Stimulated activated CD8-positive, alpha-beta memory T cell treated with anti-CD3 and anti-CD28 coated beads, Interleukin-7, amount 100 ng/mL, for 4 hours (primary cell): ENCODE data around the gene ERBB4.
"Not testable (repeated sequence)": the region's sequence is repeated elsewhere in the genome, so short reads cannot be mapped to it uniquely, and the experiment has no call there.

Experiments used
- DNase-seq, 2 donors: peaks; one replicate each; pipeline ENCODE4 v3.0.0-alpha.2; 2020; ENCODE audit warnings: low read depth in 2 of 2

Gene ERBB4

DNA sequence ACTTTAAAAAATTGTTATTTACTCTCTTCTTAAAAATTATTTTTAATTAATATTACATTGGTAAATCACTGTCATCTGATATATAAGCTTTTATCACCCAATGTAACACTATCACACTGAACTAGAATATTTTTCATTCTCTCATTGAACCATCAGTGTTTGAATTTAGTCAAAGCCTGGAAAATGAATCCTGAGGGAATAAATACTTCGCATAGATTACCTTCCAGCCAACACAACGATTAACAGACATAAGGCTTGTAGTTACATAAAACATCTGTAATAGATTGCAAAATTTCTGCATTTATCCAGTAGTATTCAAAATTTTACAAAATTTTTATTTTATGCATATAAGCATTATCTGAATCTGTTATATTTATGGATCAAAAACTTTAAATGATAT, 314.9 kb downstream of the ERBB4 start:
- DNase-seq = no peak

DNA sequence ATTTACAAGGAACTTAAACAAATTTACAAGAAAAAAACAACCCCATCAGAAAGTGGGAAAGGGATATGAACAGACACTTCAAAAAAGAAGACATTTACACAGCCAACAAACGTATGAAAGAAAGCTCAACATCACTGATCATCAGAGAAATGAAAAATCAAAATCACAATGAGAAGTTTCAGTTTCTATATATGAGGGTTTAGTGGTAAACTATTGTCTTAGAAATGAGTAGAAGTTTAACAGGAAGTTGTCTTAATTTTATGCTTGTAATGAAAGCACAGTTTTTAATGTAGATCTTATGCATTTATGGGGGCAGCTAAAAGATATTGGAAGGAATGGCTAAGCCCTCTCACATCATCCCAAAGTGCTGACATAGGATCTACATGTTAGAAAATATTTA, 325.4 kb downstream of the ERBB4 start:
- no peak for DNase-seq

DNA sequence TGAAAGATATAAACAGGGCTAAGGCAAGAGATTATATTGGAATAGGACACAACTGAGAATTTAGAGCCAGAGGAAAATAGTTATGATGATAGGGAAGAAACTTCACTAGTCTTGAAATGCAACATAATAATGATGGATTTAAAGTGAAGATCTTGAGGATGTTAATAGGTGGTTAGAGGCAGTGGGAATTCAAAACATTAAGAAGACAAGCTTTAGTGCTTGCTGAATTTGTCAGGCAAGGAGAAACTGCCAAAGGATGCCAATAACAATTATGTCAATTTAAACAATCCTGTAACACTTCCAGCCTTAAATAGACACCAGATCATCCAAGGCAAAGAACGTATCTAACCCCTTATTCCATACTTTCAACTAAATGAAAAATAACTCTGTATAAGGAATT, 330.1 kb downstream of the ERBB4 start:
- DNase-seq = no peak

DNA sequence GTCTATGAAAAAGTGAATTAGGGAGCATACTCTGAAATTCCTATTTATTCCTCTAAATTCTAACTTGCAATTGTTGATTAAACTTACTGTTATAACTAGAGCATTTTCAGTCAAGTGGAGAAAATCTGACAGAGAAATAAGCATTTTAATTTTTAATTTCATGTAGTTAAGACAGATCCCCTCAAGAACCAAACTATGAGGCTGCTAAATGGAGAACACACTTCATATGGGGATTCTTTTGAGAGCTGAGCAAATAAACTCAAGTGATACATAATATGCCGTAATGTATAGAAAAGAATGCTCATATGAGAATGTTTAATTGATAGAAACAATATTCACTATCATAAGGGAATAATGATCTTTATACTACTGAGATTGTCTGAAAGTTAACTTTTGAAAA, 340.8 kb downstream of the ERBB4 start:
- no peak for DNase-seq

DNA sequence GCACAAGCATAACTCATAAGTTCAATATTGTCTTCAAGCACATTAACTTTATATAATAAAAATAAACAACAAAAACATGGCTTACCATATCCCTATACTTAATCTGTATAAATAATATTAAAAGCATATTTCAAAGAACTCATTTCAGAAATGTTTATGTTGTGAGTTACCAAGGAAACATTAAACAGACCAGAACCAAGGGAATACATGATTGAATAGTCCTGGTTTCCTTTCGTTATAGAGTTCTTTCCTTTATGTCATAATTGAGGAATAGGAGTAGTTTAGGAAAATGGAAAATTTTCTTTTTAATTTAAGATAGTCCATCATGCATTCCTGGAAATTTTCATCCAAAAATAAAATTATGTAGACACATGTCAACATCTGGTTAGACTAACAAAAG, 343.0 kb downstream of the ERBB4 start:
- DNase-seq = no peak

DNA sequence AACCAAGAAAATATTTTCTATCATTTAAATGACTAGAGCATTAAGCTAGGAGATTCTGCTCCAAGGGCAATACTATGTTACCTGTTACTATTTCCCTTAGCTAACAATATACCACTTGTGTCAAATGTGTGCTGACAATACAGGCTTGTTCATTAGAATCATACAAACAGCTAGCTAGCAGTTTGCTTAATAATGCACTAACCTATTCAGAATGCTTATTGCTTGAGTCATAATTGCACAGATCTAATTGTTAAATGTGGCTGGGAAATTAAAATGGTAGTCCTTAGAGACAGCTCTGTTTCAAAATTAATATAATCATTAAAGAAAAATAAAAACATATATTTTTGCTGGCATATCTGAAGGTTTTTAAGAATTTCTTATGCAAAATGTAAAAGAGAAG, 344.2 kb downstream of the ERBB4 start:
- DNase-seq = no peak

DNA sequence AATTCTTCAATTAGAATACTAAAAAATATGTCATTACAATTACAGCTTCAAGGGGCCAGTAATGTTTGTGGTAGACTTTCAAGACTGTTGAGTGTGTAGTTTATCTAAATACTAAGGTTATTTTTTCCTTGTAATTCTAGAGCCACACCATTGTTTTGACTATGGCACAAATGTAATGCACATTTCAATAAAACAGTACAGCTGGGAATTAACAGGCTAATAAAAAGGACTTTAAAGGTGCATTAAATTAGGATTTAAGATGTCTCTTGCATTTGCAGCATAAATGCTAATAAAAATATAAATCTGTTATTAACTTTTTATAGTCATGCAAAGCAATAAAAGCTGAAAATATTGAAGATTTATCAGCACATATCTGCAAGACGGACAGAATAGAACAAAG, 344.8 kb downstream of the ERBB4 start:
- no peak for DNase-seq

DNA sequence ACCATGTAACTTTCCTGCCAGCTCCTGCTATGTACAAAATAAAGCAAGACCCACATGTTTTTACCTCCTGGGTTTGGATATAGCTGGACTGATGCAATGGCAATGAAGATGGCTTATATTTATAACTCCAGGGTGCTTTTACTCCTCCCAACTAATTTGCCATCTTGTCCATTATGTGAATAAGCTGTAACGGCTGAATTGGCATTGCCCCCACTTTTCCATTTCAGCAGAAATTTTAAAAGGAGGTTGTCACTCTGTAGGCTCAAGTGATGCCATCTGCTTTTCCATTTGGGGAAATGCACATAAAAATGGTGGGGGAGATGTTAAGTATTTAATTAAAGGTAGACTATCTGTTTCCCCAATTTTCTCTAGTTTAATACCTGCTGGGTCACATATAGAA, 345.5 kb downstream of the ERBB4 start:
- DNase-seq = no peak

DNA sequence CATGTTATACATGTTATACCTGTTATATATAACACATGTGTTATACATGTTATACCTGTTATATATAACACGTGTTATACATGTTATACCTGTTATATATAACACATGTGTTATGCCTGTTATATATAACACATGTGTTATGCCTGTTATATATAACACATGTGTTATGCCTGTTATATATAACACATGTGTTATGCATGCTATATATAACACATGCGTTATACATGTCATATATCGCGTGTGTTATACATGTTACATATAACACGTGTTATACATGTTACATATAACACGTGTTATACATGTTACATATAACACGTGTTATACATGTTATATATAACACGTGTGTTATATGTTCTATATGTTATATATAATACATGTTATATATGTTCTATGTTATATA, 347.2 kb downstream of the ERBB4 start:
- DNase-seq = not testable (repeated sequence)

DNA sequence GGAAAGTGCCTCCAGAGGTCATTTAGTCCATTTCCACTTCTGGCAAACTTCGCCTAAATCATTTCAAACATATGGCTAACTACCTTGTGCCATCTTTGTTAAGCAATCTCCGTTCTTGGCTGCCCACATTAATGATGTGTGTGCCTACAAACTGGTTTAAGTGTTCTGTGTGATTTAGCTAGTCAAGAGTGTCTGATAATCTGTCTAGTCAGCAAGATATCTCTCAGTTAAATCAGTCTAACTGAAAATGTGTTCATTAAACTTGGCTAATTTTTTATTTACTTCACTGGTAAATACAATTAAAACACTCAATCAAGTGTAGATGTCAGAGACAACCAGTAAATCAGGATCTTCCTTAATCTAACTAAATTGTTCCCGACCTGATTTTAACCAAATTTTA, 352.4 kb downstream of the ERBB4 start:
- no peak for DNase-seq

DNA sequence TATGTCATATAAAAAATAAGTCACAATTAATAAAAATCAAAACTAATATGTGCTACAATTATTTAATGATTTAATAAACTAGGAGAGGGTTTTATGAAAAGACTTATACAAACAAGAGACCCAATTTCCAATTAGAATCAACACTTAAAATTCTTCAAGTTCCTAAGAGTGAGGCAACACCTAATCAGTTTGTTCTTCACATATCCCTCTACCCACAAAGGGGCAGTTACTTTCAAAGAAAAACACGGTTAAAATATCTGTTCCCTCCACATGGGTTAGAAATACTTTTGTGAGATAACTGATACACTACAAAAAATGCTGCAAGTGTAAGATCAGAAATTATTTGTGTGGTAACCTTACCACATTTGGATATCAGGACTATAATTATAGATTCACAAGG, 357.0 kb downstream of the ERBB4 start:
- DNase-seq = no peak

DNA sequence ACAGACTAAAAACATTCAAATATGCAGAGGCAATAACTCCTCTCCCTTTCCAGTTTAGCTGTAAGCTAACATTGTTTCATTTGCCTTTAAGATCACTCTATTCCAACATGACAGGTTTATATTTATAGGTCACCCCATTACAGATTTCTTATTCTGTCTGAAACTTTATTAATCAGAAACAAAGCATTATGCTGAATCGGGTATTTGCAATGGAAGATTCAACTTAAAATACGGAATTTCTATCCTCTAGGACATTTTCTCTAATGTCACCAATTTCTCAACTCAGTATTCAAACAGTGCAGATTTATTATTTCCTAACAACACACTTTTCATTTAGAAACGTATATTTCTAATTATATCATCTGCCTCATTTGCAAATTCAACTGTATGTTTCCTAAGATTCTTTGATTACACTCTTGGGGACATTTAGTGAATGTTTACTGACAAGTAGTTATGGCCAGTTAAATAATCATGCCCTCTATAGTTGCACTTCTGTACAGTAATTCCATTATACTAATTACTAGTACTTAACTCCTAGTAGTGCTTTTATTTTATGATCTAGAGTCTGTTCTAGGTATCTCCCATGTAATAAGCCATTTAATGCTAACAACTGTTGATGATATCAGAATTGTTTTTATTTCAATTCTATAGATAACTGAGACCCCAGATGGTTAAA, 358.1 kb downstream of the ERBB4 start:
- DNase-seq = no peak

DNA sequence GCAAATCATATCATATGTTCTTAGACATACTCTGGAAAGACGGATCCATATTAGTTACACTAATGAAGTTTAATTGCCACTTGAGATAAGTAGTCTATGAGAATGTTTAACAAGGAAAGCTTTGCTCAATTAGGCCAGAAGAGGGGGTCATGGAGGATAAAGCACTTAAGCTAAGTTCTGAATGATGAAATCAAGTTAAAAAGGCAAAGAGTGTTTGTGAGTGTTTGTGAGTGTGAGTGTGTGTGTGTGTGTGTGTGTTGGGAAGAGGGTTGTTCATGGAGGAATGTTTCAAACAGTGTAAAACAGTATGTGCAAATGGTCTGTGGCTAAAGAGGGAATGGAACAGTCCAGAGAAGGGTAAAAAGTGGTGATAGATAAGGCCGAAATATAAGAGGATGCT, 360.9 kb downstream of the ERBB4 start:
- no peak for DNase-seq

DNA sequence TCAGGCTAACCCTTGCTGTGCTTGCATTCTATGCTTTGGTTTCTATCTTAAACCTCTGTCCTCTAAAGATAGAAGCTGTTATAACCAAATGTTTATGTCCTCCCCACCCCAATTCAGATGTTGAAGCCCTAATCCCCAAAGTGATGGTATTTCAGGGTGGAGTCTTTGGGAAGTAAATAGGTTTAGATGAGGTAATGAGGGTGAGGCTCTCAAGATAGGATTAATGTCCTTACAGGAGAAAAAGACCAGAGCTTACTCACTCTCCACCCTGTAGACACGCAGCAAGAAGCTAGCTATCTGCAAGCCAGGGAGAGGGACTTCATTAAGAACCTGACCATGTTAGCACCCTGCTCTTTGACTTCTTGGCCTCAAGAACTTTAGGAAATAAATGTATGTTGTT, 362.5 kb downstream of the ERBB4 start:
- no peak for DNase-seq

DNA sequence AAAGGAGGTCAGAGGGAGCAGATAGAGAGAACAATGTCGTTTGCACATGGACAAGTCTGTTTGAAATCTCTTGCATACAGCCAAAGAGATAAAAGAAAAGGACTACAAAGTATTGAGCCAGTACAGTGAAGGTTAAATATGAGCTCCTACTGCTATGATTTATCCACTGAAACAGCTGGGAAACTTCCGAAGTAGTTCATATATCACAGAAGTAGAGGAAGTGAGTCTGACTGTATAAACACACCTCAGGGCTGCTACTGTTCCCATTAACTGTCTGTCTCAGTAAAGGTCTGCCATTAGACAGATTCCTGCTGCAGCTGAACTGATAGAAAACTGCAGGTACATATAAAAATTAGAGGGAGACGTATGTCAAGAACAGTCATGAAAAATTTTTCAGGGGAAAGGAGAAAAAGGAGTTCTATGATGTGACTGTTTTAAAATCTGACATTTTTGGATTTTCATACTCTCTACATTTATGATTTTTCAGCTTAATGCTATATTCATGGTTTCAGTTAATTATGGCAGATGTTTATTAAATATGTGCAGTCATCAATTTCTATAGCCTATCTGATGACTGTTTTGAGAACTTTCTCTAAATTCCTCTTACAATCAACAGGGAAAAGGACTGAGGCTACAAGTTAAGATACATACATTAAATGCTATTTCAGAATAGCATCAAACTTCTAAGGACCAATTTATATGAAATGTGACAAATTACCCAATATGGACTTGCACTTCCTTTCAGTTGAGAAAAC, 364.7 kb downstream of the ERBB4 start:
- DNase-seq = no peak

DNA sequence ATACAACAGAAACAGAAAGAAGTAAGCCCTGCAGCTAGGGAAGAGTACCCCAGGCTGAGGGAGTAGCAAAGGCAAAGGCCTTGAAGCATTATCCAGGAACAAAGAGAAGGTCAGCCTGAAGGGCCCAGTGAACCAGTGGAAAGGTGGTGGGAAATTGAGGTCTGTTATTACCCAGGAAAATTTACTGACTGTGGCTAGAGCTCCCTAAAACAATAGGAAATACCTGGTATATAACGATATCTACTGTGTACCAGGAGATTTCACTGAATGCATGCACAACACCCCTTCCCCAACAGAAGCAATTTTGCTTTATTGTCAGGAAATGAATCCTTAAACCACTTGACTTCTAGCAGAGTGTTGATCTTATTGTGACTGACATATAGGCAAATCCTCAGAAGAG, 365.3 kb downstream of the ERBB4 start:
- DNase-seq = no peak

DNA sequence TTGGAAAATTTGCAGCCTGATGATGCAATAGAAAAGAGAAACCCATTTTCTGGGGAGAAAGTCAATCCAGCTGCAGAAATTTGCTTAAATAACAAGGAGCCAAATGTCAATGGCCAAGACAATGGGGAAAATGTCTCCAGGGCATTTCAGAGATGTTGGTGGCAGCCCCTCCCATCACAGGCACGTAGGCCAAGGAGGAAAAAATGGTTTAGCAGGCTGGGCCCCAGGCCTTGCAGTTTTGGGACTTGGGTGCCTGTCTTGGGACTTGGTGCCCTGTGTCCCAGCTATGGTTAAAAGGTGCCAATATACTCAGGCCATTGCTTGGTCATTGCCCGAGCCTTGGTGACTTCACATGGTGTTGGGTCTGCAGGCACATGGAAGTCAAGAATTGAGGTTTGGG, 368.2 kb downstream of the ERBB4 start:
- DNase-seq = no peak

DNA sequence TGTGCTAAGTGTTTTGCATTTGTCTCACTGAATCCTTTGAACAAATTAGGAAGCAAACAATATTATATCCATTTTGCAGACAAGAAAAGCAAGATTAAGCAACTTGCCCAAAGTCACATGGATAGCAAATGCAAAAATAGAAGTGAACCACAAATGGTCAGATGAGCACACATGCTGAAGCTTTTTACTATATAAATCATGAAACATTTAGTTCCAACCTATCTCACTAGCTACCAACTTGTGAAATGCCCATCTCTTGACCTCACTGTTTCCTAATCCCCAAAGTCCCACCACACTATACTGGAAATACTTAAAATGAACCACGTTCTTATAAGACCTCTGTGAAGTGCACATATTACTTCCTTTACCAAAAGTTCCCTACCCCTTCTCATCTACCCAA, 380.5 kb downstream of the ERBB4 start:
- no peak for DNase-seq

DNA sequence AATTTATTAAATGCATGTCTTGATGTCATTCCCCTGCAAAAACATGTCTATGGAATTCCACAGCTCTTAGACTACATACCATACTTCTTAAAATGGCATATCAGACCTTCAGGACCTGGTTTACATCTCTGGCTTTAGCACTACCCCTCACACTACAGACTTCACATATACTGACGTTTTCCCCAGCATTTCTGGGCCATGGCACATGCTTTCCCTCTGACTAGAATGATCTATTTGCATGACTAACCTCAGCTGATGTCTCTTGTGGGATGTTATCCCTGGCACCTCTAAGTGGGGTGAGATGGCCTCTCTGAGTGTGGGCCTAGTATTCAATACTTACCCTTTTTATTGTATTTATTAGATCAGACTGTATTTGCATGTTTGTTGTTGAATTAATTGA, 381.6 kb downstream of the ERBB4 start:
- no peak for DNase-seq

DNA sequence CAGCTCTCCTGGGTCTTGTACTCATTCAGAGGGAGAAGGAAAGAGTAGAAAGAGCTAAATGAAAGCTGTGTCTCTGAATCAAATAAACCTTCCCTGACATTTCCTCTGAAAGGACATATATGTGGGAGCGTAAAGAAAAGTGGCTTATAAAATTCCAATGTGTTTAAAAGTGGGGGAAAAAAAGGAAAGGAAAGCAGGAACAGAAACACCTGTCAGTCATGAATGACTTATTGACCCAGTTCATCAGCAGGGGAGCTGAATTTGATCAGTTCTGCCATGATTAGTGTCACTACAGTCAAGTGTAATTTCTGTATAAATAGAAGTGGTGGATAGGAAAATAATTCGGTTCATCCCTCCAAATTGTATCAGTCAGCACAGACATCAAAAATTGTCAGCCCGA, 382.5 kb downstream of the ERBB4 start:
- no peak for DNase-seq

DNA sequence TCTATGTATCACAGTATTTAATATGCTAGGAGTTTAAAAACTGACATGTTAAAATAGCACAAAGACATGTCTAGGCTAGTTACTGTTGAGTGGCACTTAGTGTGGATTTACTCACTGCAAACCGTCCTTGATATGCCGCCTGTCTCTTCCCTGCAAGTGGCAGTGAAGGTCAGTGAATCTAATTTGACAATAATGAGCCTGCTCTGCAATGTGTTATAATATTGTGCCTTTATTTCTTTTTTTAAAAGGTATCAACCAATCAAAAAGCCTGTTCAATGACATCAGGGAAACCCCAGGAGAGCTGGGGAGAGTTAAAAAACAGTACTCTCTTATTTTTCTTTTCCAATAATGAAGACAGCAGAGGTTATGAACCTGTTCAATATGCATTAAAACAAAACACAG, 384.1 kb downstream of the ERBB4 start:
- no peak for DNase-seq

DNA sequence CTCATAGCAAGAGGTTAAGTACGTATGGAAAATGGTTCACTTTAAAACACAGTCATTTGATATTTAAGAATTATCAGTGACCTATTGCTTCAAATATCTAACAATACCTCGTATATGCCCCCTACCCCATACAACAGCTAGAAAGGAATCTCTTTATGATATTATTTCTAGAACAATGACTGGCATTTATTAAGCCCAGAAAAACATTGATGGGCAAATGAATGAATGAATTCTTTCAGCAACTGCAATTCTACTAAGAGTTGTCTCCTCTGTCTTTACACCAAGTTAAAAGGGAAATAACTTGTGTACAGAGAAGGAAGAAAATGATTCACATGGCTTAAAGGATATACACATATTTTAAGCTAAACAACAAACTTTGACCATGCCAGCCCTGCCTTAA, 384.7 kb downstream of the ERBB4 start:
- no peak for DNase-seq

DNA sequence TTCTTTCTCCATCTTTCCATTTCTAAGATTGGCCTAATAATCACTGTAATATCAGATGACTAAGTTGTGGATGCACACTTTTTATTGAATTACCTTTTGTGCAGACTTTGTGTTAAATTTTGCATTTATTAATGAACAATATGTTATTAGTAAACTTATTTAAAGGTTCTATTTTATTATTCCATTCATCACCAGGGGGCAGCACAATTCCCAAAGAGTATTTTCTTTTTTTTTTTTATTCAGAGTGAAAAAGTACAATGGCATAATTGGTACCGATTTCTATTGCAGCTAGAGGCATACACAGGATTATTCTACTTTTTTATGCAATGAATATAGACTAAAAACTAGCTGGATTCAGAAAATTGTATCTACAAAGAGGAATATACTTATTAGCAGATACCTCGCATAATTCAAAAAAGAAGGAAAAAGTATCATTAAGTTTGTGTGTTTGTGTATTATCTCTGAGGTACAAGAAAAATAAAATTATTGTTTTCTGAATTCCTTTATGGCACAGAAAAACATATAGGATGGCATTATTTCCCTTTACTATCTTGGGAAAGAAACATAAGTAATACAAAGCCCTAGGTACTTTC, 390.6 kb downstream of the ERBB4 start:
- no peak for DNase-seq
